Central memory CD4-positive, alpha-beta T cell (primary cell): Measurements from ENCODE around the gene FOXA2.

Experiments
- DNase-seq: peaks from one replicate; pipeline ENCODE4 v3.0.0; 2022

FOXA2 gene

DNA sequence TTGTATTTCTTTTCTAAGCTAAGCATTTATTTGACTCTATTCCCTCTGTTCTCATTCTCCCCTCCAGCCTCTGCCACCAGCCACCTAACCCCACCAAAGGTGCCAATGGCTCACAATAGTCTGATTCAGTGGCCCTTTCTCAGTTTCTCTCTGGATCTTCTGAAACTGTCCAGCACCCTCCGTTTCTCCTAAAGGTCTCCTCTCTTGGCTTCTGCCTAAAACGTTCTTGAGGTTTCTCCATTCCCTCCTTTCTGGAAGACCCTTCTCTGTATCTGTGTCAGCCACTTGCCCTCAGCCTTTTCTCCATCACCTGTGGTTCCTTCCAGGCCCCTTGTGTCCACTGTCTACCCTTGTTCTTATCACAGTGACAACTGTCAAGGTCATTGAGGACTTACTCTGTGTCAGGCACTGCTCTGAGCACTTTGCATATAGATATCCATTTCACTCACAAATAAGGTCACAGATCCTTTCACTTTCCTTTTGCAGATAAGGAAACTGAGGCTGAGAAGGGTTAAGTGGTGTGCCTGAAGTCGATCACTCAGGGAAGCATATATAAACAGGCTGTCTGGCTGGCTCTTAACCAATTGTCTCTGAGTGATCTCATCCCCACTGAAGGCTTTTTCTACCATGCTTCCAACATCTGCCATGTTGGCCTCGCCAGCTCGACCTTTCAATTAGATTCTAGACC is 48.1 kb downstream of the FOXA2 start:
- DNase-seq = no peak

DNA sequence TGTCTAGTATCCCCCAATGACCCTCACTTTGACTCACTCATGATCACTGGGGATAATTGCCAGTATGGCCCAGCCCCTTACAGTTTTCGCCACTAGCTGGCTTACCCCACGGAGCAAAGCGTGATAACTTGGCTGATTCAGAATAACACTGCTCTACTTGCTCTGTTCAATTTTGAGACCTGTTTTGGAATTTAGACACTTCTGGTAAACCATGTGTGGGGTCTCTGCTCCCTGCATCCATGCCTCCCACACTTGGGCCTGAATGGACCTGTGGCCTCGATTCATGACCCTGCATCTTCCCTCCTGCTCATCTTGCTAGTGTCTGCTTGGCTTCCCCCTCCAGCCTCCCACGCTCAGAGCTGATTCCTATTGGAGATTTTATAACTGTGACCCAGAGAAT is 48.9 kb downstream of the FOXA2 start:
- DNase-seq = no peak

DNA sequence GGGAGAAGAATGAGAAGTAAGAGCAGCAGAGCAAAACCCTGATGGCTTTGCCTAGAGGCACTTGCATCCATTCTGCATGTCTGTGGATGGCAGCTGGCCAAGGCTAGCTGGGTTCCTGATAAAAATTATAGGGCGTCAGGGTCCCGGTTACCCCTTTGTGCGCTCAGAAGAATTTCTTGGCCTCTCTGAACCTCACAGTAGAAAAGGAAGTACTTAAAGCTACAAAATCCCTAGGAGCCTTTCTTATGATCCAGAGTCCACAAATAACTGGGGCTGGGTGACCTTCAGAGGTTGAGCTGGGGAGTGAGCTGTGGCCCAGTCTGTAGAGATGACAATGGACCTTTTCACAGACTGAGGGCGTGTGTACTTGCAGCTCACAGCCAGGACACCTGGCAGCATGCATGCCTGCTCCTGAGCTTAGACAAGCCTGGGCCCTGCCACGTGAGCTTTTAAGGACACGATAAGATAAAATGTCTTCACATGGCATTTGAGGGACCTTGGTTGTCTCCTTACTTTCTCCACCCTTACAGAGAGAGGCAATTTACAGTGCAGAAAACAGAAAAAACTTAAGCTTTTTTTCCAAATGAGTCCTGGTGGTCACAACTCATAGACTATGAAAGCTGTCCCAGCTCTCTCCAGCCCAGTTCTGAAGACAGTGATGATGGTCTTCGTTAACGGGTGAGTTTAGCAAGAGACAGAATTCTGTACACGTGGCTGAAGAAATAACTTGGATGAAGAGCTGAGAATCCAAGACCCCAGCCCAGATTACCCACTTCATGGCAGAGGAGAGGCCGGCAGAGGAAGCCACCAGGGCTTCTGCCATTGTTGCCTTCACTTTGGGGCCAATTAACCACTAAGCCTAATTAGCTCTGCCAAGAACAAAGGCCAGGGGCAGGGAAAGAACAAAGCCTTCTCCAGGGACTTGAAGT is 50.3 kb downstream of the FOXA2 start:
- no peak for DNase-seq

DNA sequence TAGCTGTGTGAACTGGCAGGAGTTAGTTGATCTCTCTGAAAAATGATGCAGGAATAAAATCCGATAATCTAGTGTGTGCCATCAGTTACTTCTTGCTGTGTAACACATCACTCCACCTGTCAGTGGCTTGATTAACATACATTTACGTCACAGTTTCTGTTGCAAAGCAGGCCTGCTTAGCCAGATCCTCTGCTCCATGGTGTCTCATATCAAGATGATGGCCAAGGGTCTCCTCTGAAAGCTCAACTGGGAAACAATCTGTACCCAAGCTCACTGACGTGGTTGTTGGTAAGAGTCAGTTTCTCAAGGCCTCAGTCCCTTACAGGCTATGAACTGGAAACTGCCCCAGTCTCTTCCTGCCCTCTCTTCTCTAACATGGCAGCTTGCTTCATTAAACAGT is 51.8 kb downstream of the FOXA2 start:
- DNase-seq = no peak

DNA sequence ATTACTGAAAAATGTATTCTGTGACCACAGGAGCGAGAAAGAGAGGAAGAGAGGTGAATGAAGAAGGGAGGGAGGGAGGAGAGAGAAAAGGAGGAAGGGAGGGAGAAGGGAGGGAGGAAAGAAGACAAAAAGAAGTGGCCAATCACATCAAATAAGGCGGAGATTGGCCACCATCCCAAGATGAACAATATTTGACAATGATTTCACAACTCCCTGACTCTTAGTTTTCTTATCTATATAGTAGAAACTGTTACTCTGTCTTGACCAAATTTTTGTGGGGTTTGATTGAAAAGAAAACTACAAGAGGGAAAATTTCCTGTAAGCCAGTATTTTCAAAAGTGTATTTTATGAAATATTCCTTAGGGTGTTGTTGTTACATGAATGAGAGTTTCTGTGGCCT is 52.6 kb downstream of the FOXA2 start:
- no peak for DNase-seq

GRCh38 chr20:22531056-22531615 is 53.2 kb downstream of the FOXA2 start:
- no peak for DNase-seq
